DMS153 (cell line): ENCODE results near the gene CDCA7.
A peak's percentile ranks its signal among the peaks of the same experiment; 100 is the strongest.
"Not testable (repeated sequence)": the region's sequence is repeated elsewhere in the genome, so short reads cannot be mapped to it uniquely, and the experiment has no call there.

Experiments used
- DNase-seq: peaks from one replicate; lab custom pipeline; 2025; lab: John Stamatoyannopoulos, UW

The CDCA7 gene

DNA sequence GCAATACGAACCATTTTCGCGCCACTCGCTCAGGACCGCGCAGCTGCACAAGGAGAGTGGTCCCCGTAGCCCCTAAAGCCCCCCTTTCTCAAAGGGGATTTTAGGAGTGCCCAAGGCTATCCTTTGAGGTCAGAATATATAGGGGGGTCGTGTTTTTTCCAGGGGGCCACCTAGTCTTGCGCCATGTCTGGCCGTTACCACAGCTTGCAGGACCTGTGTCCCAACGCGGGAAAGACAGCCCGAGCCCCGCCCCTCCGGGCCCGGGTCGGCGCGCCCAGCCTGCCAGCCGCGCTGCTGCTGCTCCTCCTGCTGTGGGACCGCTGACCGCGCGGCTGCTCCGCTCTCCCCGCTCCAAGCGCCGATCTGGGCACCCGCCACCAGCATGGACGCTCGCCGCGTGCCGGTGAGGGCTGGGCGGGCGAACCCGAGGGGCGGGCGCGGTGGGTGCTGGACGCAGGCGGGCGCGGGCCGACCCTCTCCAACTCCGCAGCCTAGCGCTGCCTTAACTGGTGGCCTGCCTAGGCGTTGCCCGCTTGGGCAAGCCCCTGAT is at the start of gene CDCA7:
Gene CDCA7, plus strand, starts transcription at position 291 of the 550 bp plus-strand sequence. Its CDS starts 92 bp downstream, at position 383.
- DNase-seq = peak; percentile 66

DNA sequence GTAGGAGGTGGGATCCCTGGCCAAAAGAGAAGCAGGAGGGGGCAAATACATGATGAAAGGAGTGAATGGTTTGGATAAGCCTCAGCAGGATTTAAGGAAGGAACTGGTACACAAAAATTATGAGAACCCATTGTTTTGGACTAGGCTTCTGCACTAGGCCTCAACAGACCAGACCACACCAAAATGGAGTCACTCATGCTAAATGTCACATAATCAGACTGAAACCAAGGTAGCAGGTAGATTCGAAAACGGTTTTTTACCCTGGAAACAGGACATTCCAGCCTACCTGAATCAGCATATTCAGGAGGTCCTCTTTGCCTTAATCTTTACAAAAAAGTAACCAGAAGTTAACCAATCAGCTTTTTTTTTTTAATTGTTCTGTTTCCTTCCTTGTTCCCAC is 49.4 kb upstream of the CDCA7 start:
- DNase-seq = no peak

DNA sequence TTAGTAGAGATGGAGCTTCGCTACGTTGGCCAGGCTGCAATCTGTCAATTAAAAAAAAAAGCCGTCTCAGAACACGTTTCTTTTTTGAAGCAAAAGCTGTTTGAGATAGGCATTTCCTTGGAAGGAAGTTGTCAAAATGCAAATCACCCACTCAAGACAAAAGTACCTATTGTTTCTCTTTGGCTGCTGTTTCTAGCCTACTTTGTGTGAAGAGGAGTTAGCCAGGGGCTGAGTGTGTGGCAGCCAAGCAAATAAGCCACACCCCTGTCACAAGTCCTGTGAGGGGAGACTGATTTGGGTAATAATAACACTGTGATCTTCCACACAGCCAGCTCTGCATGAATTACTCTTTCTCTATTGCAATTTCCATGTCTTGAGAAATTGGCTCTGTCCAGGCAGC is 47.4 kb upstream of the CDCA7 start:
- DNase-seq = no peak

DNA sequence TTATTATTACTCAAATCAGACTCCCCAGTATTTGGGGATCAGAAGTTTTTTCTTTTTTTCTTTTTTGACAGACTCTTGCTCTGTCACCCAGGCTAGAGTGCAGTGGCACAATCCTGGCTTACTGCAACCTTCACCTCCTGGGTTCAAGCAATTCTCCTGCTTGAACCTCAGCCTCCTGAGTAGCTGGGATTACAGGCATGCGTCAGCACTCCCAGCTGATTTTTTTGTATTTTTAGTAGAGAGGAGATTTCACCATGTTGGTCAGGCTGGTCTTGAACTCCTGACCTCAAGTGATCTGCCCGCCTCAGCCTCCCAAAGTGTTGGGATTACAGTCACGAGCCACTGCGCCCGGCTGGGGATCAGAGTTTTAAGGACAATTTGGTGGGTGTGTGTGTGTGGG is 45.3 kb upstream of the CDCA7 start:
- DNase-seq = not testable (repeated sequence)

DNA sequence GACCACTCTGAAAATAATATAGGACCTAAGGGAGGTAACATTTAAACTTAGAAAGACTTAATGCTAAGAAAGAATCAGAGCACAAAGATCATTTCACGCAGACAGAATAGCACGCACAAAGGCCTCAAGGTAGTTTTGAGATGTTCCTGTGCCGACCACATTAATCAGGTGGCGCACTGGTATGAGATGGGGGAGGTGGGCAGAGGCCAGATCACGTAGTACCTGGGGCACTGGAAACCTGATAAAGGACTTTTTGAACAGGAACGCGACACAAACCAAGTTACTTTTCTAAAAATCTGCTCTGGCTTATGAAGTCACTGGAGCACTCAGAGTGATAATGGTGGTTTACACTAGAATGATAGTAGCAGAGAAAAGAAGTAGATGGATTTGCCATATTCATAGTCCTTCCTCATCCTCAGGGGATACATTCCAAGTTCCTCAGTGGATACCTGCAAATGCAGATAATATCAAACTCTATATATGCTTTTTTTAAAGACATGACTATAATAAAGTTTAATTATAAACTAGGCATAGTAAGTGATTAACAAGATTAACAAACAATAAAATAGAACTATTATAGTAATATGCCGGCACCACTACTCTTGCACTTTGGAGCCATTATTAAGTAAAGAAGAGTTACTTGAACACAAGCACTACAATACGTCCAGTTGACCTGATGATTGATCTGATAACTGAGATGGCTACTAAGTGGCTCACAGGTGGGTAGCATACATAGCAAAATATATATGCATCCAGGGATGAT is 42.6 kb upstream of the CDCA7 start:
- DNase-seq = no peak

DNA sequence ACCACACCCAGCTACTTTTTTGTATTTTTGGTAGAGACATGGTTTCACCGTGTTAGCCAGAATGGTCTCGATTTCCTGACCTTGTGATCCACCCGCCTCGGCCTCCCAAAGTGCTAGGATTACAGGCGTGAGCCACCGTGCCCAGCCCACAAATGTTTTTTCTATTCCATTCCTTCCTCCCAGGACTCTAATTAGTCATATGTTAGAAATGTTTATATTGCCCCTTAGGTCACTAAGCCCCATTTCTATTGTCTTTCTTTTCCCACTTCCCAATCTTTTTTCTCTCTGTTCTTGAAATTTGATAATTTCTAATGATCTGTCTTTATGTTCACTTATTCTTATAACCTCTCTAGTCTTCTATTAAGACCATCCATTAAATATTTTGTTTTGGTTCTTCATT is 31.3 kb upstream of the CDCA7 start:
- DNase-seq = no peak

DNA sequence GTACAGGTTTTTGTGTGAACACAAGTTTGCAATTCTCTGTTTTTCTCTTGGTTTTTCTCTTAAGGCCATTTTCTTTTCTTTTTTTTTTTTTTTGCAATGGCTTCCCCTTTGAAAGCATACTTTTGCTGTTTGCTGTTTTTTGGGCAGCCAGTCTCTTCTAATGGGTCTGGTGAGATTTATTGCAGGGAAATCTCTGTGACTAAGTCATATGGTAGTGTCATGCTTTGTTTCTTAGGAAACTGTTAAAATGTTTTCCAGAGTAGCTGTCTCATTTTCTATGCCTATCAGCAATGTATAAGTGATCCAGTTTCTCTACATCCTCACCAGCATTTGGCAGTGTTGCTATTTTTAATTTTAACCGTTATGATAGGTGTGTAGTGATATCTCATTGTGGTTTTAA is 27.9 kb upstream of the CDCA7 start:
- DNase-seq = no peak

DNA sequence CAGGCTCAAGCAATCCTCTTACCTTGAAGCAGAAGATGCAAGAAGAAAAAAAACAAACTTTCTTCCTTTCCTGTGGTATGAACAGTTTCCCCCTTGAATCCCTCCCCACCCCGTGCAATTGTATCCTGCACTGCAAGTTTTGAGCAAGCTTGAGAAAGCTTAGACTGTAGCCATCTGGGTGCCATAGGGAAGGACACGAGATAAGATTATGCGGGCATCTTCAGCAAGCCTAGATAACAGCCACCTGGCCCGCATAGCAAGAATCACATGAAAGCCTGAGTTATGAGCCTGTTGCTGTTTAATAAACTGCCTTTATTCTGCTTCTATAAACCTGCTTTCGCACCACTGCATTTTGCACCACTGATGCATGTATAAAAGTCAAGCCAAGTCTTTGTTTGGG is 27.3 kb upstream of the CDCA7 start:
- no peak for DNase-seq

DNA sequence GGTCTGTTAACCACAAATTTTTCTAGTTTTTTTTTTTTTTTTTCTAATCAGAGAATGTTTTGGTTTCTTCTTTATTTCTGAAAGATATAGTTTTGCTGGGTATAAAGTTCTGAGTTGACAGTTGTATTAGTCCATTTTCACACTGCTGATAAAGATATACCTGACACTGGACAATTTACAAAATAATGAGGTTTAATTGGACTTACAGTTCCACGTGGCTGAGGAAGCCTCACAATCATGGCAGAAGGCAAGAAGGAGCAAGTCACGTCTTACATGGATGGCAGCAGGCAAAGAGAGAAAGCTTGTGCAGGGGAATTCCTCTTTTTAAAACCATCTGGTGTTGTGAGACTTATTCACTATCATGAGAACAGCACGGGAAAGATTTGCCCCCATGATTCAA is 21.7 kb upstream of the CDCA7 start:
- not testable (repeated sequence) for DNase-seq

DNA sequence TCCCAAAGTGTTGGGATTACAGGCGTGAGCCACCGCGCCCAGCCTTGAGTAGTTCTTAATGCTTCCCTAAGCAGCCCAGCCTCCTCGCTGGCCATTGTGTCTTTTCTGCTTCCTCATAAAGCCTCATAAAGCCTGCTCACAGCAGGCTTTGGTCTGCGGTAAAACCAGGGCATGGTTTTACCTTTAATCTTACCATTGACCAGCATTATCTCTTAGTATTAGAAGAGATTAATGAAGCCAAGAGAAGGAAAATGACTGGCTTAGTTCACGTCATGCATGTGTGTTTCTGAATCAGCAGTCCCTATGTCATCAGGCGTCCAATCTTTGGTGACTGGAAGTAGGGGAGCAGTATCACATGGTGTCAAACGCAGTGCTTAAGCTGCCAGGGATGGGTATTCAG is 14.9 kb upstream of the CDCA7 start:
- no peak for DNase-seq

DNA sequence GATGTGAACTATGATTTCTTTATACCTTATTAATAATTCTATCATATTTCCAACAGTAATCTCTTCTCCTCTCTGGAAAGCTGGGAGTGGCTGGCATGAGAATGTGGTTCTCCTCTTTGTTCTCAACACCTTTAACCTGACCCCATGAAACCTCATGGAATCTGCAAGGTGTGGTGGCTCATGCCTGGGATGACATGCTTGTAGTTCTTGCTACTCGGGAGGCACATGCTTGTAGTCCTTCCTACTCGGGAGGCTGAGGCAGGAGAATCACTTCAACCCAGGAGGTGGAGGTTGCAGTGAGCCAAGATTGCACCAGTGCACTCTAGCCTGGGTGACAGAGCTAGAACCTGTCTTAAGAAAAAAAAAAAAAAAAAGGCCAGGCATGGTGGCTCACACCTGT is 10.8 kb upstream of the CDCA7 start:
- DNase-seq = no peak

DNA sequence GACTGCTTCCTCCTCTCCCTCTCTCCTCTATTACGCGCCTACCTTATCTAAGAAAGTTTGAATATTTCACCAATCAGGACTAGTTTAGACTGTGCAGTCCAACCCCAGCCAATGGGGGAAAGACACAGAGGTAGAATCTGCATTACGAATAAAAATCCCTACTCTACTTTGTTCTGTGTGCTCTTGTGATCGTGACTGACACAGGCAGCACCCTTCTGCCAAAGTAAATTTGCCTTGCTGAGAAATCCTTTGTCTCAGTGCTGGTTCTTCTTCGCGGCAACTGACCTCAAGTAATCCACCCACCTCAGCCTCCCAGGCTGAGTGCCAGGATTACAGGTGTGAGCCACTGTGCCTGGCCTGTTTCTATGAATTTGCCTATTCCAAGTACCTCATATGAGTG is 8.6 kb upstream of the CDCA7 start:
- no peak for DNase-seq

DNA sequence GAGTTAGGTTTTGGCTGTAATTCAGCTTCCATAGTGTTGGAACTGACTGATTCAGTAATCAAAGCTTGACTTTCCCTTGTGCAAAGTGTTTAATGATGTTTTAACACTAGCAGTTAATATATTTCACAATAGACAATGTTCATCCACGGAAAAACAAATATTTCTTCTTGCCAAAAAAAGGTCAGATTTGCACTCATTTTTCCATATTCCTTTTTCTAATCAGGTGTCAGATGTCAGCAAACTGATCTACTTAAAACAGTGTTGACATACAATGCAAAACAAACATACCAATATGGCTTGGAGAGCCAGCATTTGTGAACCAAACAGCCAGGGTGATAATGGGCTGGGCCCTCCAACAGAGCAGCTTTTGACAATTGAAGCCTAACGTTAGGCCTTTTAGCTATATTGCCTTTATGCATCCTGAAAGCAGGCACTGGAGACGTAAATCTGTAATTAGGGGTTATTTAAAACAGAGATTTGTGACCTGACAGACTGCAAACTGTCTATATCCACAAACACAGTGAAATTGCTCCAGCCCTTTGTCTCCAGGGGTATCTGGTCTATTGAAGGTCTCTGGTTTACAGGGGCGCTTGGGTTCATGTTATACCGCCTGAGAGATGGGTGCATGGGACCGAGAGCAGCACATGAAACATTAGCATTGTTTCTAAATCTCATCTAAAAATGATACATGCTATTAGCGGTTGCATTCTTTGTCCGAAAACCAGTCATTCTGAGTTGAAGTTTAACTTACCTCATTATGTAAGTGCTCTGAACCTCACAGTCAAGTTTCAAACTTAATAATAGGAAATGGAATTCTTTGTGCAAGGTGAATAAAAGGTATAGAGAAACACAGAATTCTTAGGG is 7.1 kb upstream of the CDCA7 start:
- peak; percentile 97 for DNase-seq

DNA sequence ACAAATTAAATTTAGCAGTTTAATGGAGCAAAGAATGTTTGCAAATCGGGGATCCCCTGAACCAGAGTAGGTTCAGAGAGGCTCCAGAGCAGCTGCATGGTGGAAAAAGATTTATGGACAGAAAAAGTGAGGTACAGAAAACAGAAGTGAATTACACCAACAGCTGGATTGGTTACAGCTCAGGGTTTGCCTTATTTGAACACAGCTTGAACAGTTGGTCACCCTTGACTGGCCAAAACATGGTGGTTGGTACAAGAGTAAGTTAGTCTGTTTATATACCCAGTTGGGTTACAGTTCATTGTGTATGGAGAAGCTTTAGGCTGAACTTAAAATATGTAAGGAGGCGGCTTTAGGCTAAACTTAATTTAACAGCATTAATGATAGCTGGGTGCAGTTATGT is 5.4 kb upstream of the CDCA7 start:
- DNase-seq = no peak

DNA sequence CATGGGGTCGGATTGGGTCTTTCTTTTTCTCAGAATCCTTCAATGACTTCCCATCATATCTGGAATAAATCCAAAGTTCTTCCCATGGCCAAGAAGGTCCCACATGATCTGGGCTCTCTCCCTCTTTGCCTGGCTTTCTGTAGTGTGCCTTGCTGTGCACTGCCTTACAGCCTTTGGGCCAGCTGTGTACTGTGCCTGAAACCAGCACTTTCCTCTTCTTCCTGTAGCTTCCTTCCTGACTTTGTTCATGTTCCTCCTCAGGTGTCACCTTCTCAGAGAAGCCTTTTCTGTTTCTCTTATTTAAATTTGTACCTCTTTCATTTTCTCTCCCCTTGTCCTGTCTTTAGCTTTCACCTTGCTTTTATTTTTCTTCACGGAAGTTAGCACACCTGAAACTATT is 4.3 kb upstream of the CDCA7 start:
- DNase-seq = no peak

DNA sequence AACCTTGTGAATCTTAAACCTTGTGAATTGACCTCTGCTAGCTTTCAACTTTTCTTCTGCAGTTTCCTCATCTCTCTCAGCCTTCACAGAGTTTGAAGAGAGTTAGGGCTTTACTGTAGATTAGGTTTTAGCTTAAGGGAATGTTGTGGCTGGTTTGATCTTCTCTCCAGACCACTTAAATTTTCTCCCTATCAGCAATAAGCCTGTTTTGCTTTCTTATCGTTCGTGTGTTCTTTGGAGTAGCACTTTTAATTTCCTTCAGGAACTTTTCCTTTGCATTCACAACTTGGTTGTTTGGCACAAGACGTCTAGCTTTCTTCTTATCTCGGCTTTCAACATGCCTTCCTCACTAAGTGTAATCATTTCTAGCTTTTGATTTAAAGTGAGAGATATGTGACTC is 2.8 kb upstream of the CDCA7 start:
- no peak for DNase-seq

DNA sequence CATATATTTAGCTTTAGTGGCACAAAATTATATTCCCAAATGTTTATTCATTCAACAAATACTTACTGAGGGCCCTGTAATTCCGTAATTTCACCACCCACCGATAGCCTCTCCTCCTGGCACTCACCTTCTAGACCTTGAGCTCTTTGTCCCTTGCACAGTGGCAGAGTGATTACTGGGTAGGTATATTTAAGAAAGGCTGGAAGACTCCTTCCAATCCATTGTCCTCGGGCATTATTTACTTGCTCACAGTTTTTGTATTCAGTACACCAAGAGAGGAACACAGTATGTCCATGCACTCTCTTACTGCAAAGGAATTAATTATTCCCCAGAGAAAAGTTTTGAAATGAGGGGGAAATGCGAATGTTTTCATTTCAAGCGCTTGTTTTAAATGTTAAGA is 1.1 kb upstream of the CDCA7 start:
- DNase-seq = no peak

DNA sequence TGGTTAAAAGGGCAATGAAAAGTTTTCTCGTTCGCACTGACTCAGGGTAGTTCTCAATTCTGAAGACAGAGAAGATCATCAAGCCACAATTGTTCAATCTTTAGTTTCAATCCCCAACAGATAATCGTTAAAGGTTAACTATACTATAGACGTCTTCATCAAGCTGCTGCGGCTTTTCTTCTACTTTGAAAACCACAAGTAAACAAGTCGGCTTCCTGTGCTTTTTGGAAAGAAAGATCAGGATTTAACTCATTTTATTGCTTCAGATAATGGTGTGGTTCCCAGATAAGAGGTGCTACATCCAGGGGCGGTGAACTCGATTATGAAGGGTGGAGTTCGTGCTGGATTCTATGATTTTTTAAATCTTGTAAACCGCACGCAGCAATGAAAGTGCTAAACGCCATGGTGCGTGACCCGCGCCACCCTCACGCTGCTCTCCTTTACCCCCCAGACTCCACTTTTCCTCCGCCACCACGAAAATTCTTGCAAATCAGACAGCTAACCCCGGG is 545 bp upstream of the CDCA7 start:
- DNase-seq = no peak

DNA sequence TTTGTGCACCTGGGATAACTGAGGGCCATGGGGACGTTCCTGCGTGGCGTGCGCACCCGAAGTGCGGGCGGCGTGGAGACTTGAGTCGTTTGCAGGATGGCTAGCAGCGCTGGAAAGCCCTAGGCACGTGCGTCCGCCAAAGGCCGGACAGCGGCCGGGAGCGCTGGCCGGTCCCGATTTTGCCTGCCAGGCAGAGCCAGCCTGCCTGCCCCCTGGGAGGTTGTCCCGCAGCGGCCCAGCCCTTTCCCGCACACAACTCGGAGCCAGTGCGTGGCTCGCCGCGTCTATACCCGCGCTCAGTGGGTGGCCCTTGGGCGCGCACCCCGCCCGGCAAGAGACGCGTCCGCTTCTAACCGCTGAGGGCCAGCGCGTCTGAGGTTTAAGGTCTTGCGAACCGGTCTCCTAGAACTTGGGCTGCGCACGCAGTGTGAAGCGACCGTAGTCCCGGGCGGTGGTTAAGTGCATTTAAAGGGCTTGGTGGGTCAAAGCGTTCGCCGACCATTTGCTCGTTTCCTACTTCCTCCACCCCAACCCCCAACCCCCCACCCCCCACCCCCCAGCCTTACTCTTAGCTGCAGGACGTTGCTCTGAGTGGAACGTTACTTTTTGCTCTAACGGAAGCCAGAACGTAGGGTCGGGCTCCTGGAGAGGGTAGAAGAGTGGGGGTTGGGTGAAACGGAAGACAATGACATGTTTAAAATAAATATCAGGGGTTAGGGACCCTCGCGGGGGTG is 627 bp downstream of the CDCA7 start:
- peak; percentile 9 for DNase-seq

DNA sequence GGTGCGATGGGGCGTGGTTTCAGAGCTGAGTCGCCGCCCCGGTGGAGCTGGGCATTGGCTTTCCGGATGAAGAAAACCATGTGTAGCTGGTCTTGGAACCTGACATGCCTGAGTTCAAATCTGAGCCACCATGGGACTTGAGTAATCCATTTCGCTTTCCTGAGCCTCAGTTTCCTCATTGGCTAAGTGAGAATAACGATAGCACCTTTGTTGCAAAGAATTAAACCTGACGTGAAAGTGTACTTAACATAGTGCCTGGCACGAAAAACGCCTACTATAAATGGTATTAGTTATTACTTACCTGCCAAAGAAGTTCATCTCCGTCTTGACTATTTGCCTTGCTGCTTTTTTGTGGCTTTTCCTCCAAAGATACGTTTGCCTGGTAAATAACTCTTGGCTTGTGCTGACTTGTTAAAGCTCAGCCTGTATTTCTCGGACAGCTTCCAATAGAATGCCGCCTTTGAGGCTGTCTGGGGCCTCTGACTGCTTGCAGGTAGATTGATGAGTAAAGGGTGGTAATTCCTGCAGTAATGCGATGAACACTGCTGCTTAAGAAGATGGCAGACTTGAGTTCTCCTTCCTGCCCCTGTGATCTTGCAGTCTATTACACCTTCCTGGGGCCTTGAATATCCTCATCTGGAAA is 1.3 kb downstream of the CDCA7 start:
- no peak for DNase-seq

DNA sequence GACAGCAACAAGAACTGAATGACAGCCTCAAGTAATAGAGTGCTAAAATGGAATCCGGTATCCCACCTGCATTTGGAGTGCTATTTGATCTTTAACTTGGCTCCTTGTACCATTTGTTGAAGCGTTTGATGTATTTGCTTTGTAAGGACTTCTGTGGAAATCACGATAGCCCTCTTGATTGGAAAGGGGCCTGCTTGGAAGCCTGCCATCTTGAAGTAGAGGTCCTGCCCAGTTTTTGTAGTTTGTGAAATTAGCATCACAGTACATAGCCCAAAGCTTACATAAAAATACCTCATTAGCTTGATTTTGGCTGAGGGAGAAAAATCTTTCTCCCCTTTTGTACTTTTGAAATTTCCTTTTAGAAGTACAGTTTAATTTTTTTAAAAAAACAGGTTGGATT is 2.7 kb downstream of the CDCA7 start:
- peak; percentile 5 for DNase-seq

DNA sequence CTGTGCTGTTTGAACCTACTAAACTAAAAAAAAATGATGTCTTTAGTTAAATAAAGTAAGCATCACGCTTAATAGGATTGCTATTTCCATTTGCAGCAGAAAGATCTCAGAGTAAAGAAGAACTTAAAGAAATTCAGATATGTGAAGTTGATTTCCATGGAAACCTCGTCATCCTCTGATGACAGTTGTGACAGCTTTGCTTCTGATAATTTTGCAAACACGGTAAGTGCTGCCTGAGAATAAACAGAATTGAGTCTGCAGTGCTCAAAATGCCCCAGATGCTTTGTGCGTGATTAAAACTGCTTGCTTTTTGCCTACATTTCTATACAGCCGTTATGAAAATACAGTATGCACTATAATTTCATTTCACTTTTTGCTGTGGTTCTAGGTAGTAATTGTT is 3.9 kb downstream of the CDCA7 start:
- no peak for DNase-seq
